ENCODE data around the gene SMC4. TPM values are rescaled to one million over a fixed set of nuclear protein-coding genes. Genes with fewer than 3 reads are reported as not detected.

SMC4 gene
- total and polyA plus RNA-seq, 9 donors: 8.9 to 28.2 (median 18.0) TPM

GRCh38 chr3:160477750-160478149 lies 78.3 kb downstream of the SMC4 start:
- no peaks in the 10 kb centered on the region for H3K27me3 ChIP-seq
- no peaks in the 10 kb centered on the region for H3K36me3 ChIP-seq
- no peaks in the 10 kb centered on the region for H3K4me1 ChIP-seq (ENCODE audit: insufficient read depth)
- H3K9me3 ChIP-seq: no peaks in the 10 kb centered on the region
- no peak for DNase-seq
- no peak overlapping the region for H3K4me3 ChIP-seq
- WGBS, 3 donors: 35 to 73% (median 44%) methylated on average over 5 of the region's 5 CpGs
- intact Hi-C loops (cut with DNase I): no loop called here
- no peak overlapping the region for H3K27ac ChIP-seq
- TF ChIP-seq, protein P1, sequence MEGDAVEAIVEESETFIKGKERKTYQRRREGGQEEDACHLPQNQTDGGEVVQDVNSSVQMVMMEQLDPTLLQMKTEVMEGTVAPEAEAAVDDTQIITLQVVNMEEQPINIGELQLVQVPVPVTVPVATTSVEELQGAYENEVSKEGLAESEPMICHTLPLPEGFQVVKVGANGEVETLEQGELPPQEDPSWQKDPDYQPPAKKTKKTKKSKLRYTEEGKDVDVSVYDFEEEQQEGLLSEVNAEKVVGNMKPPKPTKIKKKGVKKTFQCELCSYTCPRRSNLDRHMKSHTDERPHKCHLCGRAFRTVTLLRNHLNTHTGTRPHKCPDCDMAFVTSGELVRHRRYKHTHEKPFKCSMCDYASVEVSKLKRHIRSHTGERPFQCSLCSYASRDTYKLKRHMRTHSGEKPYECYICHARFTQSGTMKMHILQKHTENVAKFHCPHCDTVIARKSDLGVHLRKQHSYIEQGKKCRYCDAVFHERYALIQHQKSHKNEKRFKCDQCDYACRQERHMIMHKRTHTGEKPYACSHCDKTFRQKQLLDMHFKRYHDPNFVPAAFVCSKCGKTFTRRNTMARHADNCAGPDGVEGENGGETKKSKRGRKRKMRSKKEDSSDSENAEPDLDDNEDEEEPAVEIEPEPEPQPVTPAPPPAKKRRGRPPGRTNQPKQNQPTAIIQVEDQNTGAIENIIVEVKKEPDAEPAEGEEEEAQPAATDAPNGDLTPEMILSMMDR (IDR thresholded peaks at IDR 0.05): no peak
- TF ChIP-seq EP300 (IDR thresholded peaks at IDR 0.05) (no peak), POLR2A (IDR thresholded peaks at IDR 0.05) (no peak)

GRCh38 chr3:160478338-160478737 lies 78.9 kb downstream of the SMC4 start:
- no peaks in the 10 kb centered on the region for H3K36me3 ChIP-seq
- no peaks in the 10 kb centered on the region for H3K27me3 ChIP-seq
- no peak overlapping the region for H3K27ac ChIP-seq
- no peaks in the 10 kb centered on the region for H3K4me1 ChIP-seq (ENCODE audit: insufficient read depth)
- TF ChIP-seq EP300 (IDR thresholded peaks at IDR 0.05) (no peak), POLR2A (IDR thresholded peaks at IDR 0.05) (no peak)
- TF ChIP-seq, protein P1 (IDR thresholded peaks at IDR 0.05): no peak
- no peak overlapping the region for H3K4me3 ChIP-seq
- WGBS, 3 donors: 76 to 85% (median 83%) methylated on average over 5 of the region's 5 CpGs
- intact Hi-C loops (cut with DNase I): no loop called here
- no peak for DNase-seq
- H3K9me3 ChIP-seq: no peaks in the 10 kb centered on the region

DNA sequence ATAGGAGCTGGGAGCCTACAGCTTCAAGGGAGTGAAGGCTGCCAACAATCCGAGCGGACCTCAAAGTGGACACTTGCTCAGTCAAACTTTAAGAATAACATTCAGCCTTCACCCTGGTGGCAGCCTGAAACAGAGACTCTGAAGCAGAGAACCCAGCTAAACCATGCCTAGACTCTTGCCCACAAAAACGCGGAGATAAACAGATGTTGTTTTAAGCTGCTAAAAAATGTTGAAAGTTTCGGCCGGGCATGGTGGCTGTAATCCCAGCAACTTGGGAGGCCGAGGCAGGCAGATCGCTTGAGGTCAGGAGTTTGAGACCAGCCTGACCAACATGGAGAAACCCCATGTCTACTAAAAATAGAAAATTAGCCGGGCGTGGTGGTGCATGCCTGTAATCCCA lies 79.9 kb downstream of the SMC4 start:
- intact Hi-C loops (cut with DNase I): no loop called here
- no peaks in the 10 kb centered on the region for H3K27me3 ChIP-seq
- H3K27ac ChIP-seq: no peak overlapping the region
- no peaks in the 10 kb centered on the region for H3K4me1 ChIP-seq (ENCODE audit: insufficient read depth)
- TF ChIP-seq, protein P1 (IDR thresholded peaks at IDR 0.05): no peak
- no peak for TF ChIP-seq EP300 (IDR thresholded peaks at IDR 0.05)
- no peak for TF ChIP-seq POLR2A (IDR thresholded peaks at IDR 0.05)
- no peaks in the 10 kb centered on the region for H3K9me3 ChIP-seq
- DNase-seq: no peak
- 86 to 93% (median 88%) methylated on average over 10 of the region's 10 CpGs for WGBS, 3 donors
- H3K4me3 ChIP-seq: no peak overlapping the region
- H3K36me3 ChIP-seq: no peaks in the 10 kb centered on the region

DNA sequence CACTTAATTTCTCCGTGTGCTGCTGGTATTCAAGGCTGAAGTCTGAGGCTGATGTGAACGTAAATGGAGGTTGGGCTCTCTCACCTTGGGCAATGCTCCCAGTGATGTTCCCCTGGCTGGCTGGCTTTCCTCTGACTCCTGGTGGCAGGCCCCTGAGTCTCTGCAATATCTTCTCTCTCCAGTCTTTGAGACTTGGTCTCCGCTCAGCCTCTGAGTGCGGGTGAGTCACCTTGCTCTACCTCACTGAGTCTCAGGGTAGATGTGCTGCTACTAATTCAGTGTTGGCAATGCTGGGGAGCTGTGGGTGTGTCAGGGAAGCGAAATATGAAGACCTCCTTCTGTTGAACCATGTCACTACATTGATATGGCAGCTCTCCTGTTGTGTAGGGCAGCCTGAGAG lies 81.5 kb downstream of the SMC4 start:
- no peaks in the 10 kb centered on the region for H3K36me3 ChIP-seq
- no peak overlapping the region for H3K4me3 ChIP-seq
- TF ChIP-seq EP300 (IDR thresholded peaks at IDR 0.05) (no peak), POLR2A (IDR thresholded peaks at IDR 0.05) (no peak)
- TF ChIP-seq, protein P1 (IDR thresholded peaks at IDR 0.05): no peak
- 84 to 89% (median 87%) methylated on average over 5 of the region's 5 CpGs for WGBS, 3 donors
- intact Hi-C loops (cut with DNase I): no loop called here
- H3K4me1 ChIP-seq (ENCODE audit: insufficient read depth): no peaks in the 10 kb centered on the region
- no peak overlapping the region for H3K27ac ChIP-seq
- DNase-seq: no peak
- no peaks in the 10 kb centered on the region for H3K9me3 ChIP-seq
- H3K27me3 ChIP-seq: no peaks in the 10 kb centered on the region

DNA sequence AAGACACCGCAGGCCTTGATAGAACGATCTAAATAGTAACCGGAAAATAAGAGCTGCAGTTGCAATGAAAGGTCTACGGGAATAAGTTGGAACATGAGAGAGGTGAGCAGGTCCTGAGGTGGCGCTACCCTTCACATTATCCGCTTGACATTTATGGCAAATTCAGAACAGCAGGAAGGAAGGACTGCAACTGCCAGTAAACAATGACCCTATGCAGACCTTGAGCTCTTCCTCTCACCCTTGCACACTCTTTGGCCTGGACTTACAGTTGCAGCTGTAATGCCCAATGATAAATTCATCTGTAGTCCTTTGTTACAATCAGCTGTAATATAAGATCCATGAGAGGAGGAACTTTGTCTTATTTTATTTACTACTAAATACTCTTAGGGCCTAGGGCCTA lies 82.4 kb downstream of the SMC4 start:
- no peak overlapping the region for H3K4me3 ChIP-seq
- intact Hi-C loops (cut with DNase I): no loop called here
- DNase-seq: no peak

More for the DNA sequence above, 82.4 kb downstream of the SMC4 start:
- 89 to 93% (median 92%) methylated on average over 6 of the region's 6 CpGs for WGBS, 3 donors
- H3K27me3 ChIP-seq: no peaks in the 10 kb centered on the region
- no peak for TF ChIP-seq EP300 (IDR thresholded peaks at IDR 0.05)
- TF ChIP-seq, protein P1 (IDR thresholded peaks at IDR 0.05): no peak
- TF ChIP-seq POLR2A (IDR thresholded peaks at IDR 0.05): no peak
- H3K4me1 ChIP-seq (ENCODE audit: insufficient read depth): no peaks in the 10 kb centered on the region
- H3K9me3 ChIP-seq: no peaks in the 10 kb centered on the region
- H3K36me3 ChIP-seq: no peaks in the 10 kb centered on the region
- H3K27ac ChIP-seq: no peak overlapping the region

Data from ovary (tissue), 9 donors.